ENCODE results near the gene MAST1. TPM values are rescaled to one million over a fixed set of nuclear protein-coding genes. Genes with fewer than 3 reads are reported as not detected.

Gene MAST1
- total RNA-seq, 4 donors from 2014 or later, result 0.56 TPM; not detected in 3

DNA sequence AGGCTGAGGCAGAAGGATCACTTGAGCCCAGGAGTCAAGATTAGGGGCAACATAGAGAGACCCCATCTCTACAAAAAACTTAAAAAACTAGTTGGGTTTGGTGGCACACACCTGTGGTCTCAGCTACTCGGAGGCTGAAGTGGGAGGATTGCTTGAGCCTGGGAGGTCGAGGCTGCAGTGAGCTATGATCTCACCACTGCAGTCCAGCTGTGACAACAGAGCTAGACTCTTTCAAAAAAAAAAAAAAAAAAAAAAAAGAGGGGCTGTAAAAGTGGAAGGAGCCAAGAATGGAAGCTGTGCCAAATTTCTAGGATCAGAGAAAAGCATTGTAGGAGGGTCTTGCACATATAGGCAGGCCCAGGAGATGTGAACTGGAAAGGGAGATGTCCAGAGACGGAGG, 33.4 kb downstream of the MAST1 start:
- no peaks in the 10 kb centered on the region for H3K27me3 ChIP-seq
- intact Hi-C loops (cut with DNase I), result no loop called here
- TF ChIP-seq POLR2A (IDR thresholded peaks at IDR 0.05), result no peak
- TF ChIP-seq, protein P1, sequence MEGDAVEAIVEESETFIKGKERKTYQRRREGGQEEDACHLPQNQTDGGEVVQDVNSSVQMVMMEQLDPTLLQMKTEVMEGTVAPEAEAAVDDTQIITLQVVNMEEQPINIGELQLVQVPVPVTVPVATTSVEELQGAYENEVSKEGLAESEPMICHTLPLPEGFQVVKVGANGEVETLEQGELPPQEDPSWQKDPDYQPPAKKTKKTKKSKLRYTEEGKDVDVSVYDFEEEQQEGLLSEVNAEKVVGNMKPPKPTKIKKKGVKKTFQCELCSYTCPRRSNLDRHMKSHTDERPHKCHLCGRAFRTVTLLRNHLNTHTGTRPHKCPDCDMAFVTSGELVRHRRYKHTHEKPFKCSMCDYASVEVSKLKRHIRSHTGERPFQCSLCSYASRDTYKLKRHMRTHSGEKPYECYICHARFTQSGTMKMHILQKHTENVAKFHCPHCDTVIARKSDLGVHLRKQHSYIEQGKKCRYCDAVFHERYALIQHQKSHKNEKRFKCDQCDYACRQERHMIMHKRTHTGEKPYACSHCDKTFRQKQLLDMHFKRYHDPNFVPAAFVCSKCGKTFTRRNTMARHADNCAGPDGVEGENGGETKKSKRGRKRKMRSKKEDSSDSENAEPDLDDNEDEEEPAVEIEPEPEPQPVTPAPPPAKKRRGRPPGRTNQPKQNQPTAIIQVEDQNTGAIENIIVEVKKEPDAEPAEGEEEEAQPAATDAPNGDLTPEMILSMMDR (IDR thresholded peaks at IDR 0.05), result no peak
- peaks cover 0 to 7% of the 10 kb centered on the region in 2 donors for H3K4me1 ChIP-seq
- 89 to 92% methylated on average over 3 of the region's 3 CpGs for WGBS, 2 donors
- H3K4me3 ChIP-seq (replicated peaks in 1 of 3), result no peak overlapping the region
- H3K27ac ChIP-seq, result no peak overlapping the region
- no peaks in the 10 kb centered on the region for H3K9me3 ChIP-seq
- no peak for DNase-seq
- no peaks in the 10 kb centered on the region for H3K36me3 ChIP-seq

DNA sequence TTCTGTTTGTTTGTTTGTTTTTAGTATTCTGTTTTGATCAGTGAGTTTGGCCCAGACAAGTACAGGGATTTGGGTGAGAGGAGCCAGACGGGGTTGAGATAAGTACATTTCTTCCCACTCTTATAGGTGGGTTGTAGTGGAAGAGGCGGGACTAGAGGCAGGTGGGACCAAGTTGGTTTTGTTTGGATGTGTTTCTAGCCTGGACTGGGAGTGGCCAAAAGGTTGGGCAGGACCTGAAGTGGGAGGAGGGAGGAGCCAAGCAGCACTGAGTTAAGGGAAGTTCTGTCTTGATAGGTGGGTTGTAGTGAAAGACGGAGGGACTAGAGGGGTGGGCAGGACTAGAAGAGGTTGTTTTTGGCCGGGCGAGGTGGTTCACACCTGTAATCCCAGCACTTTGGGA, 33.9 kb downstream of the MAST1 start:
- DNase-seq, result no peak
- Histone ChIP-seq H3K36me3 (no peaks in the 10 kb centered on the region), H3K9me3 (no peaks in the 10 kb centered on the region), H3K27ac (no peak overlapping the region), H3K4me1 (peaks cover 0 to 6% of the 10 kb centered on the region in 2 donors), H3K4me3 (replicated peaks in 1 of 3) (no peak overlapping the region), H3K27me3 (no peaks in the 10 kb centered on the region)
- no peak for TF ChIP-seq POLR2A (IDR thresholded peaks at IDR 0.05)
- intact Hi-C loops (cut with DNase I), result no loop called here
- WGBS, 2 donors, result 87 to 90% methylated on average over 5 of the region's 5 CpGs

DNA sequence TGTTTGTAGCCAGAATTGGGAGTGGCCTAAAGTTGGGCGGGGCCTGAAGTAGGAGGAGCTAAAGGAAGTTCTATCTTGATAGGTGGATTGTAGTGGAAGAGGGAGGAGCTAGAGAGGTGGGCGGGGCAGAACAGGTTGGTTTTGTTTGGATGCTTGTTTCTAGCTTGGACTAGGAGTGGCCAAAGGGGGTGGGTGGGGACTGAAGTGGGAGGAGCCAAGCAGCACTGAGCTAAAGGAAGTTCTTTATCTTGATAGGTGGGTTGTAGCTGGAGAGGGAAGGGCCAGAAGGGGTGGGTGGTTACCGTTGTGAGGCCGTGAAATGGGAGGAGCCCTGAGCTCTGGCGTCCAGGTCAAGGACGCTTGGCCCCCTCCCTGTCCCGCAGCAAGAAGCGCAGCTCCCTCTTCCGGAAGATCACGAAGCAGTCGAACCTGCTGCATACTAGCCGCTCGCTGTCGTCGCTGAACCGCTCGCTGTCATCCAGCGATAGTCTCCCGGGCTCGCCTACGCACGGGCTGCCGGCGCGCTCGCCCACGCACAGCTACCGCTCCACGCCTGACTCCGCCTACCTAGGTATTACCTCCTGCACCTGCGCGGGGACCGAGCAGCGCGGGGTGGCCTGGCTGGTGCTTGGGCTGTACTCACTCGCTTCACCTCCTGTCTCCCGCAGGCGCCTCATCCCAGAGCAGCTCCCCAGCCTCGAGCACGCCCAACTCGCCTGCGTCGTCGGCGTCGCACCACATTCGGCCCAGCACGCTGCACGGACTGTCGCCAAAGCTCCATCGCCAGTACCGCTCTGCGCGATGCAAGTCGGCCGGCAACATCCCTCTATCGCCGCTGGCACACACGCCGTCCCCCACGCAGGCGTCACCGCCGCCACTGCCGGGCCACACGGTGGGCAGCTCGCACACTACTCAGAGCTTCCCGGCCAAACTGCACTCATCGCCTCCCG, 34.9 kb downstream of the MAST1 start:
- Histone ChIP-seq H3K9me3 (no peaks in the 10 kb centered on the region), H3K4me3 (replicated peaks in 1 of 3) (no peak overlapping the region), H3K27ac (no peak overlapping the region), H3K4me1 (no peaks in the 10 kb centered on the region), H3K27me3 (no peaks in the 10 kb centered on the region), H3K36me3 (peaks cover 6% of the 10 kb centered on the region in 2 donors)
- intact Hi-C loops (cut with DNase I), result no loop called here
- TF ChIP-seq, protein P1 (IDR thresholded peaks at IDR 0.05), result no peak
- TF ChIP-seq POLR2A (IDR thresholded peaks at IDR 0.05), result peak in 1 of 2 donors; percentile 13
- WGBS, 2 donors, result 52 to 70% methylated on average over 54 to 68 of the region's 70 CpGs
- DNase-seq, result peak; percentile 46 to 60

DNA sequence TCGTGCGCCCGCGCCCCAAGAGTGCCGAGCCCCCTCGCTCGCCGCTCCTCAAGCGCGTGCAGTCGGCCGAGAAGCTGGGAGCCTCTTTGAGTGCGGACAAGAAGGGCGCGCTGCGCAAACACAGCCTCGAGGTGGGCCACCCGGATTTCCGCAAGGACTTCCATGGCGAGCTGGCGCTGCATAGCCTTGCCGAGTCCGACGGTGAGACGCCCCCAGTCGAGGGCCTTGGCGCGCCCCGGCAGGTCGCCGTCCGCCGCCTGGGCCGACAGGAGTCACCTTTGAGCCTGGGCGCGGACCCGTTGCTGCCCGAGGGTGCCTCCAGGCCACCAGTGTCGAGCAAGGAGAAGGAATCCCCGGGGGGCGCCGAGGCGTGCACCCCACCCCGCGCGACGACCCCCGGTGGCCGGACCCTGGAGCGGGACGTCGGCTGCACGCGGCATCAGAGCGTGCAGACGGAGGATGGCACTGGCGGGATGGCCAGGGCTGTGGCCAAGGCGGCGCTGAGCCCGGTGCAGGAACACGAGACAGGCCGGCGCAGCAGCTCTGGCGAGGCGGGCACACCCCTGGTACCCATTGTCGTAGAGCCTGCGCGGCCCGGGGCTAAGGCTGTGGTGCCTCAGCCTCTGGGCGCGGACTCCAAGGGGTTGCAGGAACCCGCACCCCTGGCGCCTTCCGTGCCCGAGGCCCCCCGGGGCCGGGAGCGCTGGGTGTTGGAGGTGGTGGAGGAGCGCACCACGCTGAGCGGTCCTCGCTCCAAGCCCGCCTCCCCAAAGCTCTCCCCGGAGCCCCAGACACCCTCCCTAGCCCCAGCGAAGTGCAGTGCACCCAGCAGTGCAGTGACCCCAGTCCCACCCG, 35.8 kb downstream of the MAST1 start:
- intact Hi-C loops (cut with DNase I), result no loop called here
- Histone ChIP-seq H3K27ac (no peak overlapping the region), H3K36me3 (peaks cover 8 to 9% of the 10 kb centered on the region in 2 donors), H3K4me3 (replicated peaks in 1 of 3) (no peak overlapping the region), H3K27me3 (no peaks in the 10 kb centered on the region), H3K9me3 (no peaks in the 10 kb centered on the region), H3K4me1 (no peaks in the 10 kb centered on the region)
- no peak for TF ChIP-seq POLR2A (IDR thresholded peaks at IDR 0.05)
- TF ChIP-seq, protein P1 (IDR thresholded peaks at IDR 0.05), result no peak
- WGBS, 2 donors, result 89 to 96% methylated on average over 29 to 41 of the region's 86 CpGs
- DNase-seq, result no peak

DNA sequence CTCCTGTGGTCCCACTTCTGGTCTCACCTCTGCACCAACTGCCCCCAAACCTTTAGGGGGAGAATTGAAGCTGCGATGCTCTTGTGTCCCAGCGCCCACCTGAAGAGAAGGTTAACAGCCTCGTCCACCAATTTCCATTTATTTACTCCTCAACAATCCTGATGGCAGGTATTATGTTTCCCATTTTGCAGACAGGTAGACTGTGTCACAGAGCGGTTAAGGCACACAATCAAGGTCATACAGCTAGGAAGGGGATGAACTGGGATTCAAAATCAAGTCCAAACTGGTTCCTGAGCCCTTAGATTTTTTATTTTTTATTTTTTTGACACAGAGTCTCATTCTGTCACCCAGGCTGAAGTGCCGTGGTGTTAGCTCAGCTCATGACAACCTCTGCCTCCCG, 36.8 kb downstream of the MAST1 start:
- H3K27ac ChIP-seq, result no peak overlapping the region
- H3K4me1 ChIP-seq, result peaks cover 0 to 1% of the 10 kb centered on the region in 2 donors
- TF ChIP-seq, protein P1 (IDR thresholded peaks at IDR 0.05), result no peak
- no peak for TF ChIP-seq POLR2A (IDR thresholded peaks at IDR 0.05)
- no peaks in the 10 kb centered on the region for H3K27me3 ChIP-seq
- intact Hi-C loops (cut with DNase I), result no loop called here
- no peaks in the 10 kb centered on the region for H3K9me3 ChIP-seq
- no peak for DNase-seq
- H3K36me3 ChIP-seq, result peaks cover 8 to 9% of the 10 kb centered on the region in 2 donors
- 95 to 96% methylated on average over 6 of the region's 6 CpGs for WGBS, 2 donors
- no peak overlapping the region for H3K4me3 ChIP-seq (replicated peaks in 1 of 3)

Measured in thyroid gland (tissue), 4 donors.